ENCODE results near the gene OR2AG1.
"Not testable (repeated sequence)": the region's sequence is repeated elsewhere in the genome, so short reads cannot be mapped to it uniquely, and the experiment has no call there.

OR2AG1 gene

GRCh38 chr11:6780829-6781228, 2.0 kb upstream of the OR2AG1 start:
- H3K4me3 ChIP-seq (ENCODE audit: control insufficient read depth, low read depth, low read length), result no peak overlapping the region
- DNase-seq (ENCODE audit: low read depth), result no peak
- no peak for TF ChIP-seq CTCF (IDR thresholded peaks at IDR 0.05; ENCODE audit: control insufficient read depth, insufficient read depth, low read depth, low read length, missing control alignments)

GRCh38 chr11:6790546-6790945, 7.7 kb downstream of the OR2AG1 start:
- DNase-seq (ENCODE audit: low read depth), result no peak
- TF ChIP-seq CTCF (IDR thresholded peaks at IDR 0.05; ENCODE audit: control insufficient read depth, insufficient read depth, low read depth, low read length, missing control alignments), result no peak
- no peak overlapping the region for H3K4me3 ChIP-seq (ENCODE audit: control insufficient read depth, low read depth, low read length)

- H3K4me3 ChIP-seq (ENCODE audit: control insufficient read depth, low read depth, low read length), result no peak overlapping the region
- no peak for DNase-seq (ENCODE audit: low read depth)
- TF ChIP-seq CTCF (IDR thresholded peaks at IDR 0.05; ENCODE audit: control insufficient read depth, insufficient read depth, low read depth, low read length, missing control alignments), result no peak
Observed at GRCh38 chr11:6794639-6795038, 11.8 kb downstream of the OR2AG1 start.

GRCh38 chr11:6799402-6799801, 16.6 kb downstream of the OR2AG1 start, which contains the start of gene OR6A2:
Gene OR6A2, minus strand, starts transcription at chr11:6799689. Its CDS starts 3,981 bp downstream, at chr11:6795708.
- DNase-seq (ENCODE audit: low read depth), result no peak
- TF ChIP-seq CTCF (IDR thresholded peaks at IDR 0.05; ENCODE audit: control insufficient read depth, insufficient read depth, low read depth, low read length, missing control alignments), result no peak
- no peak within 1 kb of the TSS for H3K4me3 ChIP-seq (ENCODE audit: control insufficient read depth, low read depth, low read length)

GRCh38 chr11:6801075-6801474, 18.3 kb downstream of the OR2AG1 start:
- not testable (repeated sequence) for DNase-seq (ENCODE audit: low read depth); H3K4me3 ChIP-seq (ENCODE audit: control insufficient read depth, low read depth, low read length)

GRCh38 chr11:6812390-6813005, 29.7 kb downstream of the OR2AG1 start:
- no peak overlapping the region for H3K4me3 ChIP-seq (ENCODE audit: control insufficient read depth, low read depth, low read length)
- TF ChIP-seq CTCF (IDR thresholded peaks at IDR 0.05; ENCODE audit: control insufficient read depth, insufficient read depth, low read depth, low read length, missing control alignments), result peak; percentile 93
- no peak for DNase-seq (ENCODE audit: low read depth)

- DNase-seq (ENCODE audit: low read depth), result no peak
- no peak overlapping the region for H3K4me3 ChIP-seq (ENCODE audit: control insufficient read depth, low read depth, low read length)
- no peak for TF ChIP-seq CTCF (IDR thresholded peaks at IDR 0.05; ENCODE audit: control insufficient read depth, insufficient read depth, low read depth, low read length, missing control alignments)
Observed at GRCh38 chr11:6813656-6814055, 30.8 kb downstream of the OR2AG1 start.

Measured in AG09309 (cell line).